Endothelial cell of umbilical vein (primary cell): ENCODE results near the gene PAPLN. TPM values are rescaled to one million over a fixed set of nuclear protein-coding genes. Genes with fewer than 3 reads are reported as not detected.

Source experiments
- BruUV-seq: library from RNA; stranded (reverse); fragments of 400-500 nt; replicated peaks from 2 replicates; lab custom pipeline; 2021; lab: Mats Ljungman, UMichigan
- CTCF ChIA-PET: fragments of 300-600, 350-600 bp; sonication (Branson Sonifier 250); formaldehyde crosslinking; loops from one replicate; lab custom pipeline; 2021; ENCODE audit warnings: antibody characterized with exemption, inconsistent platforms; lab: Charles Lee
- POLR2A ChIA-PET: fragments of 300-600, 350-600 bp; sonication (Branson Sonifier 250); formaldehyde crosslinking; loops from one replicate; lab custom pipeline; 2021; ENCODE audit warnings: antibody characterized with exemption, inconsistent platforms; lab: Charles Lee
- DNase-seq: peaks from one replicate; pipeline ENCODE4 v3.0.0-alpha.2; 2011; ENCODE audit warnings: low read depth, low spot score
- FAIRE-seq: peaks from 2 replicates; lab custom pipeline; 2011; peaks lifted over from hg19 to GRCh38; lab: Jason Lieb, UNC
- H2AFZ ChIP-seq: 2 replicates; pipeline ENCODE4 v1.6.0; 2012; ENCODE audit warnings: low read depth, low read length, control low read depth, inconsistent platforms
- H3K27ac ChIP-seq: 2 replicates; pipeline ENCODE4 v1.5.1; 2011; ENCODE audit warnings: low read depth, mild to moderate bottlenecking, control low read depth, low read length, moderate library complexity; ENCODE audit not compliant: insufficient read depth
- H3K27me3 ChIP-seq, 2 experiments: 2 replicates each; pipeline versions ENCODE4 v1.6.0 to v1.6.1; 2011; ENCODE audit warnings: low read length in 2 of 2, mixed read lengths in 1 of 2; ENCODE audit not compliant: control insufficient read depth in 2 of 2, insufficient read depth in 2 of 2
- H3K36me3 ChIP-seq, 2 experiments: 2 replicates in 1 of 2; 3 replicates in 1 of 2; pipeline ENCODE4 v1.5.1; 2011; ENCODE audit warnings: low read length in 2 of 2, mild to moderate bottlenecking in 1 of 2, moderate library complexity in 1 of 2; ENCODE audit not compliant: control insufficient read depth in 2 of 2, insufficient read depth in 2 of 2; ENCODE audit errors: extremely low read depth in 1 of 2
- H3K4me1 ChIP-seq: 3 replicates; pipeline ENCODE4 v1.5.1; 2011; ENCODE audit warnings: mild to moderate bottlenecking, low read length; ENCODE audit not compliant: control insufficient read depth, insufficient read depth; ENCODE audit errors: extremely low read depth
- H3K4me2 ChIP-seq: 2 replicates; pipeline ENCODE4 v1.6.1; 2011; ENCODE audit warnings: low read length, control low read depth, mixed read lengths; ENCODE audit not compliant: insufficient read depth
- H3K4me3 ChIP-seq, 3 experiments: fragments of 200-600 bp in 1 of 3; sonication (generic), shearing (Covaris generic) in 1 of 3; replicated peaks in 1 of 3; 2 replicates each; pipeline ENCODE4 v1.5.1; 2011 to 2016; ENCODE audit warnings: control low read depth in 3 of 3, low read length in 3 of 3, mild to moderate bottlenecking in 2 of 3, inconsistent platforms in 1 of 3, low read depth in 1 of 3, moderate library complexity in 1 of 3; ENCODE audit not compliant: insufficient read depth in 1 of 3
- H3K79me2 ChIP-seq: 2 replicates; pipeline ENCODE4 v1.6.0; 2012; ENCODE audit warnings: low read length, inconsistent platforms; ENCODE audit not compliant: control insufficient read depth, insufficient read depth
- H3K9ac ChIP-seq: replicated peaks from 2 replicates; pipeline ENCODE3; 2011; ENCODE audit warnings: low read length, control low read depth; ENCODE audit not compliant: insufficient read depth; ENCODE audit errors: extremely low read depth
- H3K9me1 ChIP-seq: replicated peaks from 3 replicates; pipeline ENCODE4 v1.6.0; 2011; ENCODE audit warnings: mild to moderate bottlenecking, low read length; ENCODE audit not compliant: control insufficient read depth, insufficient read depth; ENCODE audit errors: extremely low read depth
- H3K9me3 ChIP-seq: replicated peaks from 2 replicates; pipeline ENCODE4 v1.5.1; 2012; ENCODE audit warnings: low read length, inconsistent platforms; ENCODE audit not compliant: control insufficient read depth, insufficient read depth
- H4K20me1 ChIP-seq: replicated peaks from 2 replicates; pipeline ENCODE3; 2011; ENCODE audit warnings: mild to moderate bottlenecking, low read length; ENCODE audit not compliant: control insufficient read depth, insufficient read depth; ENCODE audit errors: extremely low read depth
- EZH2 ChIP-seq: IDR thresholded peaks from 2 replicates; pipeline ENCODE4 v1.6.1; 2012; ENCODE audit warnings: borderline replicate concordance, low read depth, mild to moderate bottlenecking, moderate library complexity, low read length, inconsistent platforms; ENCODE audit not compliant: severe bottlenecking
- FOS ChIP-seq: IDR thresholded peaks from 2 replicates; pipeline ENCODE4 v1.6.1; 2011; ENCODE audit warnings: mild to moderate bottlenecking, low read length, moderate library complexity, borderline replicate concordance; ENCODE audit not compliant: insufficient read depth
- GATA2 ChIP-seq: IDR thresholded peaks from 2 replicates; pipeline ENCODE4 v1.7.0; 2011; ENCODE audit warnings: low read depth, mild to moderate bottlenecking, moderate library complexity, mixed read lengths, low read length; ENCODE audit not compliant: insufficient read length, insufficient read depth
- JUN ChIP-seq: IDR thresholded peaks from 2 replicates; pipeline ENCODE4 v1.6.1; 2011; ENCODE audit warnings: borderline replicate concordance, low read depth; ENCODE audit not compliant: insufficient read length, insufficient read depth
- MYC ChIP-seq: IDR thresholded peaks from one replicate; pipeline ENCODE4 v1.6.1; 2011; ENCODE audit warnings: mild to moderate bottlenecking, low read depth, low read length
- POLR2A ChIP-seq: IDR thresholded peaks from 2 replicates; pipeline ENCODE4 v1.6.1; 2012; ENCODE audit warnings: low read depth, mild to moderate bottlenecking, control low read depth, low read length
- POLR2AphosphoS5 ChIP-seq: IDR thresholded peaks from 2 replicates; pipeline ENCODE4 v1.6.1; 2012; ENCODE audit warnings: low read depth, mild to moderate bottlenecking, control low read depth, low read length, moderate library complexity; ENCODE audit not compliant: insufficient read depth
- dilution Hi-C: fragments of 300-500 bp; cut with MboI; formaldehyde crosslinking; loops from one replicate; pipeline ENCODE4 v1.15.0; 2019; ENCODE audit warnings: low sequenced_read_pairs; ENCODE audit not compliant: extremely low pct_ligation_motif_present
- intact Hi-C: fragments of 100-400 bp; cut with micrococcal nuclease; formaldehyde crosslinking; loops from one replicate; pipeline ENCODE4 v1.10.0; 2022
- polyA plus RNA-seq, 4 experiments: library from polyadenylated mRNA; depleted of rRNA in 3 of 4; stranded (reverse) in 3 of 4; unstranded in 1 of 4; fragments of >200 nt; gene quantifications; 2 replicates each; pipeline versions ENCODE4 v1.2.1 to v1.2.3, GENCODE V29; 2011 to 2012; ENCODE audit warnings: missing spikeins in 1 of 4
- total RNA-seq: library from RNA; stranded (reverse); gene quantifications from 2 replicates; pipeline ENCODE4 v1.2.3, GENCODE V29; 2021
- TF ChIP-seq, protein P1 (sequence below), 2 donors: IDR thresholded peaks; 1 replicate in 1 of 2; 2 replicates in 1 of 2; pipeline ENCODE4 v1.5.1; 2011; ENCODE audit warnings: low read length in 2 of 2, mild to moderate bottlenecking in 2 of 2, moderate library complexity in 2 of 2, control low read depth in 1 of 2, inconsistent platforms in 1 of 2, low read depth in 1 of 2; ENCODE audit not compliant: insufficient read depth in 1 of 2; ENCODE audit errors: extremely low read depth in 1 of 2
- TF ChIP-seq, protein P2 (sequence below): IDR thresholded peaks from 2 replicates; pipeline ENCODE4 v1.6.1; 2011; ENCODE audit not compliant: insufficient read depth, insufficient read length

Gene PAPLN
- total and polyA plus RNA-seq, 2 donors (not counting 3 experiments of a cell fraction or from before 2014, with no cell fraction given), result 5.5 to 6.4 TPM

DNA sequence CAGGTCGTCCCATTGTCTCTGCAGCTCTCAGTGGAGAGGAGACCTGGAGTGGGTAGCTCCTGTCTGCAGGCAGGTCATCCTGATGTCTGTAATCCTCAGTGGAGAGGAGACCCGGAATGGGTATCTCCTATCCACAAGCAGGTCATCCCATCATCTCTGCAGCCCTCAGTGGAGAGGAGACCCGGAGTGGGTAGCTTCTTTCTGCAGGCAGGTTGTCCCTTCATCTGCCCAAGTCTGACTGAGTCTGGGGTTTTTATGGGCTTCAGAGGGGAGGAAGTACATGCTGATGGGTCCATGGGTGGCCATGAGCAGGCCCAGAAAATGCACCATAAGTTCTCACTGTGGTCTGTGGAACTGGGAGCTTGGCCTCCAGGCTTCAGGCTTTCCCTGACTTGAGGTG lies 28.9 kb upstream of the PAPLN start:
- no peak overlapping the region for H3K4me3 ChIP-seq
- H3K9ac ChIP-seq, result no peak overlapping the region
- no peaks in the 10 kb centered on the region for H4K20me1 ChIP-seq
- no peak for TF ChIP-seq POLR2AphosphoS5
- TF ChIP-seq GATA2, result no peak
- TF ChIP-seq, protein P1, sequence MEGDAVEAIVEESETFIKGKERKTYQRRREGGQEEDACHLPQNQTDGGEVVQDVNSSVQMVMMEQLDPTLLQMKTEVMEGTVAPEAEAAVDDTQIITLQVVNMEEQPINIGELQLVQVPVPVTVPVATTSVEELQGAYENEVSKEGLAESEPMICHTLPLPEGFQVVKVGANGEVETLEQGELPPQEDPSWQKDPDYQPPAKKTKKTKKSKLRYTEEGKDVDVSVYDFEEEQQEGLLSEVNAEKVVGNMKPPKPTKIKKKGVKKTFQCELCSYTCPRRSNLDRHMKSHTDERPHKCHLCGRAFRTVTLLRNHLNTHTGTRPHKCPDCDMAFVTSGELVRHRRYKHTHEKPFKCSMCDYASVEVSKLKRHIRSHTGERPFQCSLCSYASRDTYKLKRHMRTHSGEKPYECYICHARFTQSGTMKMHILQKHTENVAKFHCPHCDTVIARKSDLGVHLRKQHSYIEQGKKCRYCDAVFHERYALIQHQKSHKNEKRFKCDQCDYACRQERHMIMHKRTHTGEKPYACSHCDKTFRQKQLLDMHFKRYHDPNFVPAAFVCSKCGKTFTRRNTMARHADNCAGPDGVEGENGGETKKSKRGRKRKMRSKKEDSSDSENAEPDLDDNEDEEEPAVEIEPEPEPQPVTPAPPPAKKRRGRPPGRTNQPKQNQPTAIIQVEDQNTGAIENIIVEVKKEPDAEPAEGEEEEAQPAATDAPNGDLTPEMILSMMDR (IDR thresholded peaks at IDR 0.05; ENCODE audit: extremely low read depth in 1 of 2, insufficient read depth in 1 of 2, low read depth in 1 of 2, low read length in 2 of 2), result no peak
- TF ChIP-seq POLR2A, result no peak
- TF ChIP-seq JUN, result no peak
- no peak for TF ChIP-seq FOS
- TF ChIP-seq, protein P2, sequence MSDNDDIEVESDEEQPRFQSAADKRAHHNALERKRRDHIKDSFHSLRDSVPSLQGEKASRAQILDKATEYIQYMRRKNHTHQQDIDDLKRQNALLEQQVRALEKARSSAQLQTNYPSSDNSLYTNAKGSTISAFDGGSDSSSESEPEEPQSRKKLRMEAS, result no peak
- TF ChIP-seq EZH2, result no peak
- TF ChIP-seq MYC, result no peak
- no peak overlapping the region for H2AFZ ChIP-seq
- intact Hi-C loops (no loop called here), dilution Hi-C loops (no loop called here)
- no peak overlapping the region for H3K4me2 ChIP-seq
- ChIA-PET POLR2A (no interaction called here), CTCF (interaction anchor here (1.1 to 1.5 kb wide), 2 partner anchors 17 kb away, joined by 3 to 4 read pairs; no protein-coding TSS in a partner anchor)
- peaks cover 25% of the 10 kb centered on the region for H3K4me1 ChIP-seq
- no peak overlapping the region for H3K27ac ChIP-seq
- peaks cover 3 to 16% of the 10 kb centered on the region in 2 experiments for H3K36me3 ChIP-seq
- no TSS peak for BruUV-seq
- H3K9me1 ChIP-seq, result no peaks in the 10 kb centered on the region
- FAIRE-seq (no peak), DNase-seq (no peak)
- H3K79me2 ChIP-seq, result no peaks in the 10 kb centered on the region
- H3K27me3 ChIP-seq, result no peaks in the 10 kb centered on the region
- H3K9me3 ChIP-seq, result no peaks in the 10 kb centered on the region
